Breast epithelium (tissue), 3 donors: ENCODE results near the gene RAMP3.

ENCODE experiments used
- POLR2A ChIP-seq: fragments of 450-650 bp; IDR thresholded peaks from one replicate; pipeline ENCODE4 v1.6.1; 2016; ENCODE audit warnings: antibody characterized with exemption, mild to moderate bottlenecking, moderate library complexity
- POLR2AphosphoS5 ChIP-seq, 3 donors: sonication (generic); formaldehyde crosslinking; IDR thresholded peaks; one replicate each; pipeline ENCODE4 v1.6.1; 2017; ENCODE audit warnings: antibody characterized with exemption in 3 of 3
- TF ChIP-seq, protein P1 (sequence below), 3 donors: fragments of 450-650 bp; IDR thresholded peaks; one replicate each; pipeline ENCODE4 v1.5.1; 2016 to 2017; ENCODE audit warnings: antibody characterized with exemption in 3 of 3, mild to moderate bottlenecking in 3 of 3, moderate library complexity in 3 of 3

DNA sequence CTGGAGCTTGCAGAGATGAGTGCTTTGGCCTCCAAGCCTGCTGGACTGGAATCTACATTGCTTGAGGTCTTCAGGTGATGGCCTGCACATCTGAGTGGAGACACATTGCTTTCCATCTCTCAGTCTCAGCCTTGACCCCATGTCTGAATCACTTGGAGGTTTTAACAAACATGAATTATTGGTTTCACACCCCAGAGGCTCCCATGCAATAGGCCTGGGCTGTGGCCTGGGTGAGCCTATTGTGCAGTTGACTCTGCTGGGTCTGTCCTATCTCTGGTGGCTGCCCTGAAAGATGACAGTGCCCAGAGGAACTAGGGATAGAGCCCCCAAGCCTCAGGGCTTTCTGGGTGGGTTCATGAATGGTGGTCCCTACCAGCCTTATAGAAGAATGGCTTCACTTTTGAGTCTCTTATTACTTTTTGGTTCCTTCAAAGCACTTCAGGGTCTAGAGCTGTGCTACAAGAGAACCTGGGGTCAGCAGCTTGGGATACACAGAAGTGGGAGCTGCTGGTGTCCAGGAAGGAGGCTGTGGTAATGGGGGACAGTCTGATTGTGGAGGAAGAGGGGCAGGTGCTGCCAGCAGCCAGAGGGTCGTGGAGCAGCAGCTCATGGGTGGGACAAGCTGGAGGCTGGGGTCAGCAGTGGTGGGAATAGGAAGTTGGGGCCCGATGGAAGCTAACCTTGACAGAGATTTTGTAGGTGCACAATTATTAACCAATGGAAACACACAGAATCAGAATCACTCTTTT is 5.5 kb downstream of the RAMP3 start:
- no peak for TF ChIP-seq POLR2AphosphoS5 (IDR thresholded peaks at IDR 0.05)
- TF ChIP-seq, protein P1, sequence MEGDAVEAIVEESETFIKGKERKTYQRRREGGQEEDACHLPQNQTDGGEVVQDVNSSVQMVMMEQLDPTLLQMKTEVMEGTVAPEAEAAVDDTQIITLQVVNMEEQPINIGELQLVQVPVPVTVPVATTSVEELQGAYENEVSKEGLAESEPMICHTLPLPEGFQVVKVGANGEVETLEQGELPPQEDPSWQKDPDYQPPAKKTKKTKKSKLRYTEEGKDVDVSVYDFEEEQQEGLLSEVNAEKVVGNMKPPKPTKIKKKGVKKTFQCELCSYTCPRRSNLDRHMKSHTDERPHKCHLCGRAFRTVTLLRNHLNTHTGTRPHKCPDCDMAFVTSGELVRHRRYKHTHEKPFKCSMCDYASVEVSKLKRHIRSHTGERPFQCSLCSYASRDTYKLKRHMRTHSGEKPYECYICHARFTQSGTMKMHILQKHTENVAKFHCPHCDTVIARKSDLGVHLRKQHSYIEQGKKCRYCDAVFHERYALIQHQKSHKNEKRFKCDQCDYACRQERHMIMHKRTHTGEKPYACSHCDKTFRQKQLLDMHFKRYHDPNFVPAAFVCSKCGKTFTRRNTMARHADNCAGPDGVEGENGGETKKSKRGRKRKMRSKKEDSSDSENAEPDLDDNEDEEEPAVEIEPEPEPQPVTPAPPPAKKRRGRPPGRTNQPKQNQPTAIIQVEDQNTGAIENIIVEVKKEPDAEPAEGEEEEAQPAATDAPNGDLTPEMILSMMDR (IDR thresholded peaks at IDR 0.05): no peak
- TF ChIP-seq POLR2A: no peak
